HG03196 (cell line): ENCODE measurements around the gene SLC4A2.

Experiments
- ATAC-seq: cut with Tn5 transposase; IDR thresholded peaks from one replicate; pipeline ENCODE4 v1.9.1; 2021; ENCODE audit not compliant: unreplicated experiment

SLC4A2 gene

GRCh38 chr7:151124899-151125399 is 65.6 kb downstream of the SLC4A2 start:
- ATAC-seq: no peak

DNA sequence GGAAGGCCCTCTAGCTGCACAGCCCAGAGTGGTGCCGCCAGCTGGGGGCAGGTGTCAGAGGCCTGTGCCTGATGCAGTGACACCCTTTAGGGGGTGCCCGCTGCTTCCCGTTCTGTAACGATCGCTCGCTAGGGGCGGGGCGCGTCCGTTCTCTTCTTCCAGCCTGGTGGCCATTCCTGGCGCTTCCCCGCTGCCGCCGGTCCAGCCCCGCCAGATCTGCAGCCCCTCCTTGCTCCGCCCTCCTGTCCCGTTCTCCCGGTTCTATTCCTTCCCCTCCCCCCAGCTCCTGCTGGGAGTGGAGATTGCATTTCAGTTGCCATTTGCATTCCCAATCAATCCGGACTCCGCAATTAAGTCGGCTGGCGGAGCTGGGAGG is 66.1 kb downstream of the SLC4A2 start:
- ATAC-seq: no peak

- ATAC-seq: no peak
Measured at GRCh38 chr7:151125846-151126481, 66.6 kb downstream of the SLC4A2 start.
